ENCODE data around the gene LAS1L.

Gene LAS1L

GRCh38 chrX:65509400-65509799 is 25.2 kb downstream of the LAS1L start:
- Histone ChIP-seq H3K18ac (ENCODE audit: low read depth in 1 of 2, low read length in 2 of 2) (no peak overlapping the region), H3K4ac (ENCODE audit: low read depth in 1 of 2, low read length in 2 of 2) (no peak overlapping the region), H3K79me1 (replicated peaks; ENCODE audit: low read length, poor library complexity, severe bottlenecking) (no peaks in the 10 kb centered on the region), H4K8ac (ENCODE audit: low read length) (no peak overlapping the region), H3K4me3 (ENCODE audit: insufficient read depth in 1 of 2, low read depth in 1 of 2, low read length in 2 of 2) (no peak overlapping the region), H3K36me3 (ENCODE audit: control insufficient read depth in 1 of 2, insufficient read depth in 2 of 2, low read depth in 1 of 2, low read length in 2 of 2) (peaks cover 17 to 19% of the 10 kb centered on the region in 2 experiments), H3K4me2 (ENCODE audit: low read length, poor library complexity, severe bottlenecking) (no peak overlapping the region), H2BK120ac (ENCODE audit: low read depth, low read length) (no peak overlapping the region), H4K91ac (ENCODE audit: low read length) (no peak overlapping the region), H3K27ac (ENCODE audit: low read length, poor library complexity, severe bottlenecking) (no peak overlapping the region), H3K9ac (ENCODE audit: low read length) (no peak overlapping the region), H2BK15ac (ENCODE audit: low read depth, poor library complexity, severe bottlenecking) (no peak overlapping the region), H3K27me3 (ENCODE audit: control insufficient read depth in 1 of 2, insufficient read depth in 1 of 2, low read length in 2 of 2) (peaks cover 0 to 30% of the 10 kb centered on the region in 2 experiments), H2BK5ac (ENCODE audit: low read depth, low read length, poor library complexity, severe bottlenecking) (no peak overlapping the region), H3K23ac (ENCODE audit: low read length in 2 of 2) (no peak overlapping the region), H2AFZ (ENCODE audit: low read depth, low read length) (no peak overlapping the region), H3K4me1 (ENCODE audit: control insufficient read depth, insufficient read depth, low read depth, low read length) (no peaks in the 10 kb centered on the region), H3K14ac (ENCODE audit: low read length in 2 of 2) (no peak overlapping the region), H3K9me3 (ENCODE audit: control insufficient read depth, low read length) (no peaks in the 10 kb centered on the region), H2BK12ac (ENCODE audit: low read length in 2 of 2) (no peak overlapping the region), H2AK5ac (ENCODE audit: low read length, severe bottlenecking) (no peak overlapping the region)
- no peak for DNase-seq
- 100% methylated on average over 1 of the region's 4 CpGs for WGBS

GRCh38 chrX:65508851-65509250 is 25.7 kb downstream of the LAS1L start:
- Histone ChIP-seq H3K4ac (ENCODE audit: low read depth in 1 of 2, low read length in 2 of 2) (no peak overlapping the region), H3K14ac (ENCODE audit: low read length in 2 of 2) (no peak overlapping the region), H3K79me1 (replicated peaks; ENCODE audit: low read length, poor library complexity, severe bottlenecking) (no peaks in the 10 kb centered on the region), H3K4me2 (ENCODE audit: low read length, poor library complexity, severe bottlenecking) (no peak overlapping the region), H3K27me3 (ENCODE audit: control insufficient read depth in 1 of 2, insufficient read depth in 1 of 2, low read length in 2 of 2) (peaks cover 0 to 30% of the 10 kb centered on the region in 2 experiments), H3K36me3 (ENCODE audit: control insufficient read depth in 1 of 2, insufficient read depth in 2 of 2, low read depth in 1 of 2, low read length in 2 of 2) (peaks cover 12 to 14% of the 10 kb centered on the region in 2 experiments), H4K8ac (ENCODE audit: low read length) (no peak overlapping the region), H3K4me1 (ENCODE audit: control insufficient read depth, insufficient read depth, low read depth, low read length) (no peaks in the 10 kb centered on the region), H3K23ac (ENCODE audit: low read length in 2 of 2) (no peak overlapping the region), H3K27ac (ENCODE audit: low read length, poor library complexity, severe bottlenecking) (no peak overlapping the region), H3K4me3 (ENCODE audit: insufficient read depth in 1 of 2, low read depth in 1 of 2, low read length in 2 of 2) (no peak overlapping the region), H4K91ac (ENCODE audit: low read length) (no peak overlapping the region), H2BK15ac (ENCODE audit: low read depth, poor library complexity, severe bottlenecking) (no peak overlapping the region), H3K9ac (ENCODE audit: low read length) (no peak overlapping the region), H2AK5ac (ENCODE audit: low read length, severe bottlenecking) (no peak overlapping the region), H2BK5ac (ENCODE audit: low read depth, low read length, poor library complexity, severe bottlenecking) (no peak overlapping the region), H3K9me3 (ENCODE audit: control insufficient read depth, low read length) (no peaks in the 10 kb centered on the region), H3K18ac (ENCODE audit: low read depth in 1 of 2, low read length in 2 of 2) (no peak overlapping the region), H2BK120ac (ENCODE audit: low read depth, low read length) (no peak overlapping the region), H2AFZ (ENCODE audit: low read depth, low read length) (no peak overlapping the region), H2BK12ac (ENCODE audit: low read length in 2 of 2) (no peak overlapping the region)
- no peak for DNase-seq
- WGBS: 90% methylated on average over 2 of the region's 4 CpGs

GRCh38 chrX:65502618-65503017 is 32.0 kb downstream of the LAS1L start:
- H3K18ac ChIP-seq (ENCODE audit: low read depth in 1 of 2, low read length in 2 of 2): peak overlapping the region in 1 of 2 experiments; percentile 24
- H3K4me2 ChIP-seq (ENCODE audit: low read length, poor library complexity, severe bottlenecking): no peak overlapping the region
- no peak overlapping the region for H2BK15ac ChIP-seq (ENCODE audit: low read depth, poor library complexity, severe bottlenecking)
- no peak overlapping the region for H2AK5ac ChIP-seq (ENCODE audit: low read length, severe bottlenecking)
- H2AFZ ChIP-seq (ENCODE audit: low read depth, low read length): no peak overlapping the region
- no peak overlapping the region for H3K23ac ChIP-seq (ENCODE audit: low read length in 2 of 2)
- H4K91ac ChIP-seq (ENCODE audit: low read length): no peak overlapping the region
- peaks cover 0 to 29% of the 10 kb centered on the region in 2 experiments for H3K27me3 ChIP-seq (ENCODE audit: control insufficient read depth in 1 of 2, insufficient read depth in 1 of 2, low read length in 2 of 2)
- H3K9me3 ChIP-seq (ENCODE audit: control insufficient read depth, low read length): no peaks in the 10 kb centered on the region
- H3K14ac ChIP-seq (ENCODE audit: low read length in 2 of 2): no peak overlapping the region
- peaks cover 4% of the 10 kb centered on the region for H3K4me1 ChIP-seq (ENCODE audit: control insufficient read depth, insufficient read depth, low read depth, low read length)
- no peak overlapping the region for H3K9ac ChIP-seq (ENCODE audit: low read length)
- no peaks in the 10 kb centered on the region for H3K36me3 ChIP-seq (ENCODE audit: control insufficient read depth in 1 of 2, insufficient read depth in 2 of 2, low read depth in 1 of 2, low read length in 2 of 2)
- DNase-seq: peak; percentile 0
- no peak overlapping the region for H3K4me3 ChIP-seq (ENCODE audit: insufficient read depth in 1 of 2, low read depth in 1 of 2, low read length in 2 of 2)
- H2BK12ac ChIP-seq (ENCODE audit: low read length in 2 of 2): no peak overlapping the region
- no peak overlapping the region for H3K4ac ChIP-seq (ENCODE audit: low read depth in 1 of 2, low read length in 2 of 2)
- no peaks in the 10 kb centered on the region for H3K79me1 ChIP-seq (replicated peaks; ENCODE audit: low read length, poor library complexity, severe bottlenecking)
- H4K8ac ChIP-seq (ENCODE audit: low read length): no peak overlapping the region
- H3K27ac ChIP-seq (ENCODE audit: low read length, poor library complexity, severe bottlenecking): no peak overlapping the region
- H2BK5ac ChIP-seq (ENCODE audit: low read depth, low read length, poor library complexity, severe bottlenecking): no peak overlapping the region
- H2BK120ac ChIP-seq (ENCODE audit: low read depth, low read length): no peak overlapping the region
- WGBS: 61% methylated on average over 11 of the region's 11 CpGs

- Histone ChIP-seq H3K9me3 (ENCODE audit: control insufficient read depth, low read length) (no peaks in the 10 kb centered on the region), H3K79me1 (replicated peaks; ENCODE audit: low read length, poor library complexity, severe bottlenecking) (no peaks in the 10 kb centered on the region), H4K8ac (ENCODE audit: low read length) (no peak overlapping the region), H2BK12ac (ENCODE audit: low read length in 2 of 2) (no peak overlapping the region), H3K36me3 (ENCODE audit: control insufficient read depth in 1 of 2, insufficient read depth in 2 of 2, low read depth in 1 of 2, low read length in 2 of 2) (no peaks in the 10 kb centered on the region), H2BK15ac (ENCODE audit: low read depth, poor library complexity, severe bottlenecking) (no peak overlapping the region), H3K23ac (ENCODE audit: low read length in 2 of 2) (no peak overlapping the region), H3K4me3 (ENCODE audit: insufficient read depth in 1 of 2, low read depth in 1 of 2, low read length in 2 of 2) (no peak overlapping the region), H3K4me2 (ENCODE audit: low read length, poor library complexity, severe bottlenecking) (no peak overlapping the region), H2AFZ (ENCODE audit: low read depth, low read length) (no peak overlapping the region), H3K27ac (ENCODE audit: low read length, poor library complexity, severe bottlenecking) (no peak overlapping the region), H3K4ac (ENCODE audit: low read depth in 1 of 2, low read length in 2 of 2) (no peak overlapping the region), H3K4me1 (ENCODE audit: control insufficient read depth, insufficient read depth, low read depth, low read length) (no peaks in the 10 kb centered on the region), H3K18ac (ENCODE audit: low read depth in 1 of 2, low read length in 2 of 2) (no peak overlapping the region), H3K14ac (ENCODE audit: low read length in 2 of 2) (no peak overlapping the region), H2BK5ac (ENCODE audit: low read depth, low read length, poor library complexity, severe bottlenecking) (no peak overlapping the region), H4K91ac (ENCODE audit: low read length) (no peak overlapping the region), H3K27me3 (ENCODE audit: control insufficient read depth in 1 of 2, insufficient read depth in 1 of 2, low read length in 2 of 2) (peaks cover 0 to 28% of the 10 kb centered on the region in 2 experiments), H2BK120ac (ENCODE audit: low read depth, low read length) (no peak overlapping the region), H3K9ac (ENCODE audit: low read length) (no peak overlapping the region), H2AK5ac (ENCODE audit: low read length, severe bottlenecking) (no peak overlapping the region)
- no CpG with 5 or more reads among the region's 1 CpG for WGBS
- DNase-seq: no peak
Measured at GRCh38 chrX:65493431-65493830, 41.2 kb downstream of the LAS1L start.
